Measurements from ENCODE around the gene TMEM131.
A peak's percentile ranks its signal among the peaks of the same experiment; 100 is the strongest.

TMEM131 gene

GRCh38 chr2:98020992-98021713 is 25.4 kb upstream of the TMEM131 start:
- no peak for DNase-seq (ENCODE audit: extremely low read depth in 1 of 2, low read depth in 1 of 2)

DNA sequence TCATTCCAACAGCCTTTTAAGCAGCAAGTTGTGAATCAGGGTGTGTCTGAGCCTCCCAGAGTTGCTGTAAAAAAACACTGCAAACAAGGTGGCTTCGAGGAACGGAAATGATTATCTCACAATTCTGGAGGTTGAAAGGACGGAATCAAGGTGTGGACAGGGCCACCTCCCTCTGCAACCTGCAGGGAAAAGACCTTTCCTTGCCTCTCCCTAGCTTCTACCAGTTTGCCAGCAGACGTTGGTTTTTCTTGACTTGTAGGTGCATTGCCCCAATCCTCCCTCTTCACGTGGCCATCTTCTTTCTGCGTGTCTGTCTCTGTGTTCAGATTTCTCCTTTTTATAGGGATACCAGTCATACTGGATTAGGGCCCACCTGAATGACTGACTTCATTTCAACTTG is 24.8 kb upstream of the TMEM131 start:
- no peak for DNase-seq (ENCODE audit: extremely low read depth in 1 of 2, low read depth in 1 of 2)

GRCh38 chr2:98016908-98017670 is 21.3 kb upstream of the TMEM131 start:
- no peak for DNase-seq (ENCODE audit: extremely low read depth in 1 of 2, low read depth in 1 of 2)

- DNase-seq (ENCODE audit: extremely low read depth in 1 of 2, low read depth in 1 of 2) = no peak
Measured at GRCh38 chr2:98015671-98016070, 19.9 kb upstream of the TMEM131 start.

- no peak for DNase-seq (ENCODE audit: extremely low read depth in 1 of 2, low read depth in 1 of 2)
Measured at GRCh38 chr2:98014379-98014778, 18.6 kb upstream of the TMEM131 start.

DNA sequence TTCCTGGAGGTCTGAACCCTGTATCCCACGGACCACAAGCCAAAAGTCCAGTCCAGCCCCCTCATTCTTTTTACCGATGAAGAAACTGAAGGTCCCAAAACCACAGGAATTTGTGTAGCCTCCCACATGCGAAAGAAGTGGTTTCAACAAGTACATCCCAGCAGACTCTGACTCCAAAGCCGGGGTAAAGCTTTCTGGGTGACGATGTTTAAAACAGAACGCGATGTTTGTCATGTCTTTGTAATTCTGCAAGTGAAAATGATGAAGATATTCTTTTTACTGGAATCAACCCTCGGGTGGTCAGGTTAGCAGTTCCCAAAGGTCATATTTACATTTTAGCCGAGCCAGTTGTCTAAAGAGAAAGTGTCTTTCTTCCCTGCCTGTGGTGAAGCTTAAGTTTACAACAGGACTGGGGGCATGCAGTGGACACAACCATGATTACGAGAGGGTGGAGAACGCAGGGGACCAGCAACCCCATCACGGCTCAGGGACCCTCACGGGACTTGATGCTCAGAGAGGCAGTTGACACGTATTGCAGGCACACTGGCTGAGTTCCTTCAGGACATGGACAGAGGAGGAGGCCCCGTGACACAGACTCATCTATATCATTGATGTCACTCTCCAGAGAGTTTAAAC is 17.8 kb upstream of the TMEM131 start:
- DNase-seq (ENCODE audit: extremely low read depth in 1 of 2, low read depth in 1 of 2) = peak in 1 of 2 donors; percentile 60

DNA sequence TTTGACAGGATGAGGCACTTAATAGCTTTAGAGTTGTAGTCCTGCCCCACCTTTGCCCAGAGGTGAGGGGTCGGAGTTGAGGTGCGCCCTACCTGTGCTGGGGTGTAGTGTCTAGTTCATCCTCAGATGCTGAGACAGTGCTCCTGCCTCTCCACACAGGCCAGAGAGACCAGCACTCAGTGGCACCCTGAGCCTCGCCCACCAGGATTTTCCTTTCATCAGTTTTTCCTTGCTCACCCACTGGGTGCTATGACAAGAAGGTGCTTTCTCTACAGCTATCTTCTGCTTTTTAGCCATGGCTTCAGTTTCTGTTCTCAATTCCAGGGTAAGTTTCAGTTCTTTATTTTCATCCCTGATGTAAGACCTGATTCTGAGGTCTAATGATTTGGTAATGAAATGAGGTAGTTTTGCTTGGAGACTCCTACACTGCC is 16.8 kb upstream of the TMEM131 start:
- peak; percentile 34 to 55 for DNase-seq (ENCODE audit: extremely low read depth in 1 of 2, low read depth in 1 of 2)

DNA sequence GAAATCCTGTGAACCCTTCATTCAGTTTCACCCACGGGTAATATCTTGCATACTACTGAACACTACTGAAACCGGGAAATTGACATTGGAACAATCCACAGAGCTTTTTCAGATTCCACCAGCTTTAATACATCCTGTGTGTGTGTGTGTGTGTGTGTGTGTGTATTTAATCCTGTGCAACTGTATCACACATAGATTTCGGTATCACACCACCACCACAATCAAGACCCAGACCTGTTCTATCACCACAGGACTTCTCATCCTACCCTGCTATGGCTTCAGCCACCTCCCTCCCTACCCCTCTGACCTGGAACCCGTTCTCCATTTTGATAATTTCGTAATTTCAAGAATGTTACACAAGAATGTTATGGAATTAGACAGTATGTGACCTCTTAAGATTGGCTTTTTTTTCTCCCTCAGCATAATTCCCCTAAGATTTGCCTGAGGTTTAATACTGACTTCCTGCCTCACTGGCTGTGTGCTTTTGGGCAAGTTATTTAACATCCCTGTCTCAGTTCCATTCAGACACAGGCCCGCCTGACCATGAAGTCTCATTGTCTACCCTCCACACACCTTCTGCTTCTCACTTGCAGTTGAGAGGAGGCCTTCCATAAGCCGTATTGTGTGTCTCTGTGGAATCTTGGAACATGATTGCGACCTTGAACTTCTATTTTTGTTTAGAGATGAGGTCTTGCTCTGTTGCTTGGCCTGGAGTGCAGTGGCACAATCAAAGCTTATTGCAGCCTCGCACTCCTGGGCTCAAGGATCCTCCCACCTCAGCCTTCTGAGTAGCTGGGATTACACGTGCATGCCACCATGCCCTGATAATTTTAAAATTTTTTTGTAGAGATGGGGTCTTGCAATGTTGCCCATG is 14.4 kb upstream of the TMEM131 start:
- DNase-seq (ENCODE audit: extremely low read depth in 1 of 2, low read depth in 1 of 2) = no peak

- DNase-seq (ENCODE audit: extremely low read depth in 1 of 2, low read depth in 1 of 2) = no peak
Measured at GRCh38 chr2:98008415-98008814, 12.7 kb upstream of the TMEM131 start.

GRCh38 chr2:98006378-98006777 is 10.6 kb upstream of the TMEM131 start:
- no peak for DNase-seq (ENCODE audit: extremely low read depth in 1 of 2, low read depth in 1 of 2)

- no peak for DNase-seq (ENCODE audit: extremely low read depth in 1 of 2, low read depth in 1 of 2)
Measured at GRCh38 chr2:98004613-98005012, 8.9 kb upstream of the TMEM131 start.

- DNase-seq (ENCODE audit: extremely low read depth in 1 of 2, low read depth in 1 of 2) = no peak
Measured at GRCh38 chr2:98004047-98004446, 8.3 kb upstream of the TMEM131 start.

GRCh38 chr2:97999536-97999935 is 3.8 kb upstream of the TMEM131 start:
- no peak for DNase-seq (ENCODE audit: extremely low read depth in 1 of 2, low read depth in 1 of 2)

GRCh38 chr2:97998431-97999005 is 2.8 kb upstream of the TMEM131 start:
- no peak for DNase-seq (ENCODE audit: extremely low read depth in 1 of 2, low read depth in 1 of 2)

DNA sequence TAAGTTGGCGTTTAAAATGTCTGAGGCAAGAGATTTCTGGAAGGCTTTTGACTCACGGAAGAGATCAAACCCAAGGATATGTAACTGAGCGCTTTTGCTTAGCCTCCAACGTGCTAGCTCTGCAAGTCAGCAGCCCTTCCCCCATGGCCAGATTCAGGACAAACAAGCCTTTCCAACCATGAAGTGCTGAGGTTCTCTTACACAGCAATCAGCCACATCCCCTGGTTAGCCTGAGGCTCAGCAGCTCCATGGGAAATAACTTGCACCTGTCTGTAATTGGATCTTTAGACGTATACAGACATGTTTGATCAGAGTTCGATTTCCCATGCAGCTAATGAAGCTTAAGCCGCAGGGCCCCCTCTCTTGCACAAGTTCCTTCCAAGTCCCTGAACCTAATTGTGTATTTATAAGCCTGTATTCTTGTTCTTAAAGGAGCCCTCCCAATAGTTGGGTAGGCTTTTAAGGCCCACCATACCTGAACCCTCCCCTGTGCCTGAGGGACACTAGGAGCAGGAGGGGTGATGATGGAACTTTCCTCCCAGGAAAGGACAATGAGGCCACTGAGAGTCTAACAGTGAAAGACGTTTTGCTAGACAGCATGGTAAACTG is 2.1 kb upstream of the TMEM131 start:
- DNase-seq (ENCODE audit: extremely low read depth in 1 of 2, low read depth in 1 of 2) = no peak

GRCh38 chr2:97996679-97997078 is 931 bp upstream of the TMEM131 start:
- no peak for DNase-seq (ENCODE audit: extremely low read depth in 1 of 2, low read depth in 1 of 2)

GRCh38 chr2:97995026-97995733 is 568 bp downstream of the TMEM131 start:
- peak; percentile 22 to 36 for DNase-seq (ENCODE audit: extremely low read depth in 1 of 2, low read depth in 1 of 2)

- DNase-seq (ENCODE audit: extremely low read depth in 1 of 2, low read depth in 1 of 2) = no peak
Measured at GRCh38 chr2:97994476-97994875, 1.3 kb downstream of the TMEM131 start.

DNA sequence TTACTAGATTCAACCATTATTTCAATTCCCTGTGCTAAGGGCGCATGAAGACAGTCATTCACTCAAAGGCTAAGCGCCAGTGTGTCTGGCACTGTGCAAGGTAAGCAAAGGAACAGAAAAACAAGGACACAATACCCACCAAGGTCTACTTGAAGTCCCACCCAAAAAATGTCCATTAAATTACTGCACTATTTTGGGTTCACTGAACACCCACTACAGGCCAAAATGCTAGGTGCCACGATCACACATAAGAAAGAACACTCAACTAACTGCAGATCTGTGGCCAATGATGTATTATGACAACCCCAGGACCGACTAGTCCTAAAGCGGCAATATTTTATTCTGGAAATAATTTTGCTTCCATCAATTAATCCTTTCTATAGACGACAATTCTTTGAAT is 1.8 kb downstream of the TMEM131 start:
- no peak for DNase-seq (ENCODE audit: extremely low read depth in 1 of 2, low read depth in 1 of 2)

All from stimulated activated CD8-positive, alpha-beta memory T cell treated with anti-CD3 and anti-CD28 coated beads, Interleukin-7, amount 100 ng/mL, for 48 hours (primary cell).